Breast epithelium (tissue), 3 donors: ENCODE data around the gene DTX2.
"Not testable (repeated sequence)": the region's sequence is repeated elsewhere in the genome, so short reads cannot be mapped to it uniquely, and the experiment has no call there.

Source experiments
- CTCF ChIP-seq, 3 donors: fragments of 450-650 bp; IDR thresholded peaks; one replicate each; pipeline ENCODE4 v1.5.1; 2016 to 2017; ENCODE audit warnings: antibody characterized with exemption in 3 of 3, mild to moderate bottlenecking in 3 of 3, moderate library complexity in 3 of 3
- POLR2A ChIP-seq: fragments of 450-650 bp; IDR thresholded peaks from one replicate; pipeline ENCODE4 v1.6.1; 2016; ENCODE audit warnings: antibody characterized with exemption, mild to moderate bottlenecking, moderate library complexity

GRCh38 chr7:76526183-76526582 is 64.7 kb downstream of the DTX2 start:
- TF ChIP-seq CTCF (IDR thresholded peaks at IDR 0.05); POLR2A: not testable (repeated sequence)
